Activated CD8-positive, alpha-beta T cell treated with anti-CD3 and anti-CD28 coated beads, Interleukin-2, amount 10 ng/mL, durations not matched to agents 7 days and 5 days (primary cell): ENCODE measurements around the gene TMEM175. TPM values are rescaled to one million over a fixed set of nuclear protein-coding genes. Genes with fewer than 3 reads are reported as not detected.

Source experiments
- ATAC-seq: fragments of 150-1000 bp; cut with Tn5 transposase; one replicate; pipeline ENCODE4 v1.10.0; 2021; ENCODE audit warnings: moderate library complexity
- CTCF ChIA-PET: fragments of 350-600 bp; sonication (Branson Sonifier 250); formaldehyde crosslinking; loops from one replicate; lab custom pipeline; 2021; ENCODE audit warnings: antibody characterized with exemption; lab: Charles Lee
- POLR2A ChIA-PET: fragments of 350-600 bp; sonication (Branson Sonifier 250); formaldehyde crosslinking; loops from one replicate; lab custom pipeline; 2021; ENCODE audit warnings: antibody characterized with exemption; lab: Charles Lee
- DNase-seq: peaks from one replicate; pipeline ENCODE4 v3.0.0-alpha.2; 2020
- H3K27ac Mint-ChIP-seq: one replicate; pipeline ENCODE4 v1.8.0; 2021; ENCODE audit warnings: mild to moderate bottlenecking, mixed read lengths
- H3K27me3 Mint-ChIP-seq: one replicate; pipeline ENCODE4 v1.8.0; 2021; ENCODE audit warnings: low read depth, mixed read lengths
- H3K36me3 Mint-ChIP-seq: one replicate; pipeline ENCODE4 v1.8.0; 2021; ENCODE audit warnings: low read depth, mixed read lengths
- H3K4me1 Mint-ChIP-seq: one replicate; pipeline ENCODE4 v1.8.0; 2021; ENCODE audit warnings: low read depth, mixed read lengths
- H3K4me3 Mint-ChIP-seq: one replicate; pipeline ENCODE4 v1.8.0; 2021; ENCODE audit warnings: mild to moderate bottlenecking, mixed read lengths
- H3K9me3 Mint-ChIP-seq: one replicate; pipeline ENCODE4 v1.8.0; 2022; ENCODE audit warnings: mixed read lengths; ENCODE audit not compliant: insufficient read depth
- total RNA-seq, 2 experiments: library from RNA; stranded (reverse); gene quantifications; one replicate each; pipeline ENCODE4 v1.2.3, GENCODE V29; 2021

Gene TMEM175
- total RNA-seq, 2 experiments from 2014 or later = 27.2 to 30.1 TPM

GRCh38 chr4:890036-890695 lies 42.1 kb upstream of the TMEM175 start:
- Mint-ChIP-seq H3K4me1 (no peaks in the 10 kb centered on the region), H3K27me3 (no peaks in the 10 kb centered on the region), H3K27ac (no peak overlapping the region), H3K4me3 (no peak overlapping the region), H3K36me3 (peaks cover 48% of the 10 kb centered on the region), H3K9me3 (no peaks in the 10 kb centered on the region)
- POLR2A ChIA-PET = no interaction called here
- ATAC-seq (no peak), DNase-seq (no peak)
- CTCF ChIA-PET = interaction anchor here (0.7 to 1.3 kb wide), 2 partner anchors 147 to 148 kb away, joined by 3 to 4 read pairs; no protein-coding TSS in a partner anchor

- DNase-seq (peak; percentile 30), ATAC-seq (no peak)
- Mint-ChIP-seq H3K27ac (no peak overlapping the region), H3K9me3 (no peaks in the 10 kb centered on the region), H3K27me3 (no peaks in the 10 kb centered on the region), H3K36me3 (peaks cover 50% of the 10 kb centered on the region), H3K4me1 (no peaks in the 10 kb centered on the region), H3K4me3 (no peak overlapping the region)
- ChIA-PET POLR2A (no interaction called here), CTCF (interaction anchor here (1.9 to 2.1 kb wide), 2 partner anchors 12 to 149 kb away, joined by 6 to 7 read pairs; no protein-coding TSS in a partner anchor)
These were observed 40.5 kb upstream of the TMEM175 start for GRCh38 chr4:891747-892146.

DNA sequence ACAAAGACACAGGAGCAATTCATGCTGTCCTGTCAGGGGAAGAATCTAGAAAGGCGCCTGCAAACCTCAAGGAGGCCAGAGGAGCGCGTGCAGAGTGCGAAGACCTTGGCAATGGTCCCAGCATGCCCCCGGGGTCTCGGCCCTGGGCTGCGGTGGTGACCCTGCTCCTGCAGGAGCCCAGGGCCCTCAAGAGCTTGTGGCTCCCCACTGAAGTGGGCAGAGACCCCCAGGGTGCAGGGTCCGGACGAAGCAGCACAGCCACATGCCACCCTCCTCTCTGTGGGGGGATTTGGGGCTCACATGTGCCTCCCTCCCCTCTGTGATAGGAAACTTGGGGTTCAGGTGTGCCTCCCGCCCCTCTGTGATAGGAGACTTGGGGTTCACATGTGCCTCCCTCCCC lies 39.5 kb upstream of the TMEM175 start:
- no peaks in the 10 kb centered on the region for H3K9me3 Mint-ChIP-seq
- ATAC-seq (no peak), DNase-seq (no peak)
- peaks cover 47% of the 10 kb centered on the region for H3K36me3 Mint-ChIP-seq
- H3K27me3 Mint-ChIP-seq = no peaks in the 10 kb centered on the region
- no peaks in the 10 kb centered on the region for H3K4me1 Mint-ChIP-seq
- POLR2A ChIA-PET = no interaction called here
- no peak overlapping the region for H3K4me3 Mint-ChIP-seq
- CTCF ChIA-PET = interaction anchor here (1.9 to 2.1 kb wide), 2 partner anchors 13 to 150 kb away, joined by 6 to 7 read pairs; no protein-coding TSS in a partner anchor
- H3K27ac Mint-ChIP-seq = no peak overlapping the region

GRCh38 chr4:893276-893994 lies 38.8 kb upstream of the TMEM175 start:
- H3K4me3 Mint-ChIP-seq = no peak overlapping the region
- no peaks in the 10 kb centered on the region for H3K9me3 Mint-ChIP-seq
- H3K36me3 Mint-ChIP-seq = peaks cover 41% of the 10 kb centered on the region
- DNase-seq = no peak
- ChIA-PET CTCF (interaction anchor here (2.1 kb wide), 1 partner anchor 151 kb away, joined by 7 read pairs; no protein-coding TSS in a partner anchor), POLR2A (no interaction called here)
- H3K27me3 Mint-ChIP-seq = no peaks in the 10 kb centered on the region
- no peak for ATAC-seq
- H3K4me1 Mint-ChIP-seq = no peaks in the 10 kb centered on the region
- no peak overlapping the region for H3K27ac Mint-ChIP-seq

GRCh38 chr4:893995-894705 lies 38.1 kb upstream of the TMEM175 start:
- Mint-ChIP-seq H3K27me3 (no peaks in the 10 kb centered on the region), H3K9me3 (no peaks in the 10 kb centered on the region), H3K4me1 (no peaks in the 10 kb centered on the region), H3K4me3 (no peak overlapping the region), H3K36me3 (peaks cover 38% of the 10 kb centered on the region), H3K27ac (no peak overlapping the region)
- CTCF ChIA-PET = no interaction called here
- no peak for ATAC-seq
- DNase-seq = no peak
- POLR2A ChIA-PET = no interaction called here

- peaks cover 36% of the 10 kb centered on the region for H3K36me3 Mint-ChIP-seq
- ATAC-seq = no peak
- DNase-seq = no peak
- CTCF ChIA-PET = no interaction called here
- POLR2A ChIA-PET = no interaction called here
- H3K27me3 Mint-ChIP-seq = no peaks in the 10 kb centered on the region
- H3K4me1 Mint-ChIP-seq = no peaks in the 10 kb centered on the region
- no peak overlapping the region for H3K4me3 Mint-ChIP-seq
- no peak overlapping the region for H3K27ac Mint-ChIP-seq
- H3K9me3 Mint-ChIP-seq = no peaks in the 10 kb centered on the region
These were observed 36.7 kb upstream of the TMEM175 start for GRCh38 chr4:895596-895995.

- no peaks in the 10 kb centered on the region for H3K27me3 Mint-ChIP-seq
- H3K27ac Mint-ChIP-seq = no peak overlapping the region
- H3K4me1 Mint-ChIP-seq = no peaks in the 10 kb centered on the region
- POLR2A ChIA-PET = no interaction called here
- no peaks in the 10 kb centered on the region for H3K9me3 Mint-ChIP-seq
- no peak overlapping the region for H3K4me3 Mint-ChIP-seq
- peaks cover 33% of the 10 kb centered on the region for H3K36me3 Mint-ChIP-seq
- CTCF ChIA-PET = no interaction called here
- no peak for DNase-seq
- ATAC-seq = no peak
These were observed 36.0 kb upstream of the TMEM175 start for GRCh38 chr4:896216-896615.

GRCh38 chr4:896630-897029 lies 35.6 kb upstream of the TMEM175 start:
- CTCF ChIA-PET = no interaction called here
- Mint-ChIP-seq H3K9me3 (no peaks in the 10 kb centered on the region), H3K36me3 (peaks cover 32% of the 10 kb centered on the region), H3K27me3 (no peaks in the 10 kb centered on the region), H3K27ac (no peak overlapping the region), H3K4me1 (no peaks in the 10 kb centered on the region), H3K4me3 (no peak overlapping the region)
- DNase-seq (no peak), ATAC-seq (no peak)
- POLR2A ChIA-PET = no interaction called here

DNA sequence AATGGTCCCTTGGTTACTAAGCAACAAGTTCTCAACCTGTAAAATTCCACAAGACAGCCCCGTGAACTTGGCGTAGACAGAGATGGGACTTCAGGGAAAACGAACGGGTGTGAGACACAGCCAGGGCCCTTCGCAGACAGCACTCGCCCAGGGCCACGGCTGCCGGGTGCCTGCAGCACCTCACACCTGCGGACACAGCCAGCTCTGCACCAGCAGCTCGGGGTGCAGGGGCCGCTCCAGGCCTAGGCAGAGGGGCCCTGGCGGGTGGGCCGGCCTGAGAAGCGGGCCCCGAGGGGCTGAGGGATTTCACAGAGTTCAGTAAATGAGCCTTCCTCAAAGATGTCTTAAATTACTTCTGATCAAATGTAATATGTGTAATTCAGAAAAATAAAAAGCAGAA lies 34.1 kb upstream of the TMEM175 start:
- Mint-ChIP-seq H3K36me3 (peaks cover 34% of the 10 kb centered on the region), H3K4me3 (no peak overlapping the region), H3K27ac (no peak overlapping the region), H3K4me1 (no peaks in the 10 kb centered on the region), H3K27me3 (no peaks in the 10 kb centered on the region), H3K9me3 (no peaks in the 10 kb centered on the region)
- ChIA-PET CTCF (no interaction called here), POLR2A (no interaction called here)
- no peak for DNase-seq
- ATAC-seq = no peak

DNA sequence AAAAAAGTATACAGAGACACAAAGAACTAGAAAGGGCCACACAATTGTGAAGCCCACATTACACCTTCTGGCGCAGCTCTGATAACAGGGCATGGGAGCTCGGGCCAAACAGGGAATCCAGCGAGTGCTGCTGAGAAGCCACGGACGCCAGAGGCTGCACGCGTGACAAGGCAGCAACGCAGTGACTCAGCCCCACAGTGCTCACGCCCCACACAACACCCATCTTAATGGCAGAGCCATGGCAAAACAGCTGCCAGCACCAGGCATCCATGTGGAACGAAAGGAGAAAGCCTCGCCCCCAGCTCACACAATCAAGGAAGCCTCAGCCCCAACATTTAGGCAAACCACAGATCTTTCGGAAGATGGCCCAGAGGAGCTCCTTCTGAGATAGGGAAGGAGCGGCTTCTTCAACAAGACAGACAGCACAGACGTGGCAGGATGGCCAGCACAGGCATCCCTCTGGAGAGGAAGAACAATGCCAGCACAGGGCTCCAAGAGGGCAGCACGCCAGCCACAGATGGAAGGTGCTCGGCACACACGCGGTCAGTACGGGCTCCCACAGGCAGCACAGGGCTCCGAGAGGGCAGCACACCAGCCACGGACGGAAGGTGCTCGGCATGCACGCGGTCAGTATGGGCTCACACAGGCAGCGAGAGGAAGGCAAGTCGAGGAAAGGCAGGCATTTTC lies 33.2 kb upstream of the TMEM175 start:
- no peak overlapping the region for H3K4me3 Mint-ChIP-seq
- ATAC-seq = no peak
- H3K9me3 Mint-ChIP-seq = no peaks in the 10 kb centered on the region
- H3K27ac Mint-ChIP-seq = no peak overlapping the region
- H3K36me3 Mint-ChIP-seq = peaks cover 33% of the 10 kb centered on the region
- ChIA-PET CTCF (no interaction called here), POLR2A (no interaction called here)
- no peaks in the 10 kb centered on the region for H3K4me1 Mint-ChIP-seq
- DNase-seq = no peak
- no peaks in the 10 kb centered on the region for H3K27me3 Mint-ChIP-seq

DNA sequence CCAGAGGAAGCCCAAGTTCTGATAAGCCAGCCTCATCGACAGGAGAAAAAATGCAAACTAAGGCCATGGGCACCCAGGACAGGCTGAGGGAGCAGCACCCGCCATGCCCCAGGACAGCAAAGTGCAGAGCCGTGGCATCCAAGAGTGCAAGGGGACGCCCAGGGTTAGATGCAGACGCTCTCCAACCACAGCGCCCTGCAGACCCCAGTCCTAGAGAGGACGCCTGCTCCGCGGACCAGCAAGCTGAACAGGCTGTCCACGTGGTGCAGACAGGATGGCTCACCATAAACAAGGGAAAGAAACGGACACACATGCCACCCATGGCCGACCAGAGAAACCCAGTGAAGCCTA lies 32.7 kb upstream of the TMEM175 start:
- no peaks in the 10 kb centered on the region for H3K4me1 Mint-ChIP-seq
- H3K27ac Mint-ChIP-seq = no peak overlapping the region
- no peaks in the 10 kb centered on the region for H3K9me3 Mint-ChIP-seq
- no peak overlapping the region for H3K4me3 Mint-ChIP-seq
- H3K36me3 Mint-ChIP-seq = peaks cover 33% of the 10 kb centered on the region
- no peaks in the 10 kb centered on the region for H3K27me3 Mint-ChIP-seq
- ChIA-PET CTCF (no interaction called here), POLR2A (no interaction called here)
- ATAC-seq = no peak
- no peak for DNase-seq
